Lower leg skin (tissue), 4 donors: ENCODE results near the gene KDM4B. TPM values are rescaled to one million over a fixed set of nuclear protein-coding genes. Genes with fewer than 3 reads are reported as not detected.
A peak's percentile ranks its signal among the peaks of the same experiment; 100 is the strongest.

Source experiments
- DNase-seq, 2 donors: peaks; one replicate each; pipeline ENCODE4 v3.0.0-alpha.2; 2019; ENCODE audit warnings: low spot score in 2 of 2
- H3K4me3 ChIP-seq: fragments of 200-600 bp; sonication (generic); 2 replicates; pipeline ENCODE4 v1.5.1; 2017; ENCODE audit warnings: mild to moderate bottlenecking, low read depth; ENCODE audit not compliant: poor library complexity, severe bottlenecking
- POLR2A ChIP-seq, 2 donors: fragments of 450-650 bp; IDR thresholded peaks; one replicate each; pipeline ENCODE4 v1.6.1; 2016 to 2017; ENCODE audit warnings: antibody characterized with exemption in 2 of 2, mild to moderate bottlenecking in 1 of 2, moderate library complexity in 1 of 2
- WGBS, 2 donors: methylation state at CpG; one replicate each; pipeline ENCODE4 v1.1.5; 2018; 5-methylcytosine and 5-hydroxymethylcytosine counted together
- intact Hi-C: fragments of 100-400 bp; cut with DNase I; formaldehyde crosslinking; loops from one replicate; pipeline ENCODE4 v1.15.0; 2023; ENCODE audit warnings: low total_unique reads
- total RNA-seq, 4 donors: library from RNA; depleted of rRNA; stranded (reverse); fragments of >200 nt; gene quantifications; one replicate each; pipeline ENCODE4 v1.1.0, GENCODE V29; 2016
- TF ChIP-seq, protein P1 (sequence below), 3 donors: fragments of 450-650 bp; IDR thresholded peaks; one replicate each; pipeline ENCODE4 v1.5.1; 2016; ENCODE audit warnings: antibody characterized with exemption in 3 of 3, mild to moderate bottlenecking in 3 of 3, moderate library complexity in 2 of 3

Gene KDM4B
- total RNA-seq, 4 donors from 2014 or later, result 40.1 to 71.4 (median 51.3) TPM

GRCh38 chr19:5152013-5152763, 183.3 kb downstream of the KDM4B start:
- intact Hi-C loops, result no loop called here
- peak in 1 of 2 donors; percentile 80 for DNase-seq
- no peak for TF ChIP-seq POLR2A (IDR thresholded peaks at IDR 0.05)
- TF ChIP-seq, protein P1, sequence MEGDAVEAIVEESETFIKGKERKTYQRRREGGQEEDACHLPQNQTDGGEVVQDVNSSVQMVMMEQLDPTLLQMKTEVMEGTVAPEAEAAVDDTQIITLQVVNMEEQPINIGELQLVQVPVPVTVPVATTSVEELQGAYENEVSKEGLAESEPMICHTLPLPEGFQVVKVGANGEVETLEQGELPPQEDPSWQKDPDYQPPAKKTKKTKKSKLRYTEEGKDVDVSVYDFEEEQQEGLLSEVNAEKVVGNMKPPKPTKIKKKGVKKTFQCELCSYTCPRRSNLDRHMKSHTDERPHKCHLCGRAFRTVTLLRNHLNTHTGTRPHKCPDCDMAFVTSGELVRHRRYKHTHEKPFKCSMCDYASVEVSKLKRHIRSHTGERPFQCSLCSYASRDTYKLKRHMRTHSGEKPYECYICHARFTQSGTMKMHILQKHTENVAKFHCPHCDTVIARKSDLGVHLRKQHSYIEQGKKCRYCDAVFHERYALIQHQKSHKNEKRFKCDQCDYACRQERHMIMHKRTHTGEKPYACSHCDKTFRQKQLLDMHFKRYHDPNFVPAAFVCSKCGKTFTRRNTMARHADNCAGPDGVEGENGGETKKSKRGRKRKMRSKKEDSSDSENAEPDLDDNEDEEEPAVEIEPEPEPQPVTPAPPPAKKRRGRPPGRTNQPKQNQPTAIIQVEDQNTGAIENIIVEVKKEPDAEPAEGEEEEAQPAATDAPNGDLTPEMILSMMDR (IDR thresholded peaks at IDR 0.05), result no peak
- no peak overlapping the region for H3K4me3 ChIP-seq
- 88 to 93% methylated on average over 27 of the region's 27 CpGs for WGBS, 2 donors

DNA sequence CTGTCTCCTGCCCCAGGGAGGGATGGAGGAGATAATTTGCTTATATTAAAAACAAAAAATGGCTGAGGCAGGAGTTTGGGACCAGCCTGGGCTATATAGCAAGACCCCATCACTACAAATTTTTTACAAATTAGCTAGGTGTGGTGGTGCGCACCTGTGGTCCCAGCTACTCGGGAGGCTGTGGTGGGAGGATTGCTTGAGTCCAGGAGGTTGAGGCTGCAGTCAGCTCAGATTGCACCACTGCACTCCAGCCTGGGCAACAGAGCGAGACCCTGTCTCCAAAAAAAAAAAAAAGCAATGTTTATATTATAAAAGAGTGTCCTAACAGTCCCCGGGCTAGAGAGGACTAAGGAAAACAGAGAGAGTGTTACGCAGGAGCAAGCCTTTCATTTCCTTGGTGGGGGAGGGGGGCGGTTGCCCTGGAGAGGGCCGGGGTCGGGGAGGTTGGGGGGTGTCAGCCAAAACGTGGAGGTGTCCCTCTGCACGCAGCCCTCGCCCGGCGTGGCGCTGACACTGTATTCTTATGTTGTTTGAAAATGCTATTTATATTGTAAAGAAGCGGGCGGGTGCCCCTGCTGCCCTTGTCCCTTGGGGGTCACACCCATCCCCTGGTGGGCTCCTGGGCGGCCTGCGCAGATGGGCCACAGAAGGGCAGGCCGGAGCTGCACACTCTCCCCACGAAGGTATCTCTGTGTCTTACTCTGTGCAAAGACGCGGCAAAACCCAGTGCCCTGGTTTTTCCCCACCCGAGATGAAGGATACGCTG, 184.0 kb downstream of the KDM4B start:
- peak in 1 of 2 donors; percentile 79 for DNase-seq
- intact Hi-C loops, result no loop called here
- TF ChIP-seq, protein P1 (IDR thresholded peaks at IDR 0.05), result no peak
- no peak for TF ChIP-seq POLR2A (IDR thresholded peaks at IDR 0.05)
- H3K4me3 ChIP-seq, result no peak overlapping the region
- WGBS, 2 donors, result 89 to 91% methylated on average over 24 of the region's 24 CpGs

DNA sequence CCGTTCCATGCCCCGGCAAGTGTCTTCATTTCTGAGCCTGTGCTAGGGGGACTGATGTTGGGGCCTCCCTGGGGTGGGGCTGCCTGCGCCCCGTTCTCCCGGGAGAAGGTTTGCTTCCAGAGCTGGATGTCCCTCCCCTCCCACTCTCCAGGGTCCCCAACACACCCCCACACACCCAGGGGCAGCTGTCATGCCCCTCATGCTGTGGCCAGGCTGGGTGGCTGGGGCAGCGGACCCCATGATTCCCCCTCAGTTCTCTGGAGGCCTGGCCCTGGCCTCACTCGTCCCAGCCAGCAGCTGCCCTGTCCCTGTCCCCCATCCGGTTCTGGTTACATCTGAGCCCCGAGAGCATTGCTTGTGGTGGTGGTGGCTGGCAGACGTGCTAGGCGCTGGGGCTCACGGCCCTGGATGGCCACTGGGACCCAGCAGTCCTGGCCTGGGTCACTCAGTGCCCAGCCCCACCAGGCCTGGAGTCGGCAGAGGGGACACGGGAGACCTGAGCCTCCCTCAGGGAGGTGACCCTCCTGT, 184.8 kb downstream of the KDM4B start:
- WGBS, 2 donors, result 81 to 82% methylated on average over 13 to 14 of the region's 14 CpGs

DNA sequence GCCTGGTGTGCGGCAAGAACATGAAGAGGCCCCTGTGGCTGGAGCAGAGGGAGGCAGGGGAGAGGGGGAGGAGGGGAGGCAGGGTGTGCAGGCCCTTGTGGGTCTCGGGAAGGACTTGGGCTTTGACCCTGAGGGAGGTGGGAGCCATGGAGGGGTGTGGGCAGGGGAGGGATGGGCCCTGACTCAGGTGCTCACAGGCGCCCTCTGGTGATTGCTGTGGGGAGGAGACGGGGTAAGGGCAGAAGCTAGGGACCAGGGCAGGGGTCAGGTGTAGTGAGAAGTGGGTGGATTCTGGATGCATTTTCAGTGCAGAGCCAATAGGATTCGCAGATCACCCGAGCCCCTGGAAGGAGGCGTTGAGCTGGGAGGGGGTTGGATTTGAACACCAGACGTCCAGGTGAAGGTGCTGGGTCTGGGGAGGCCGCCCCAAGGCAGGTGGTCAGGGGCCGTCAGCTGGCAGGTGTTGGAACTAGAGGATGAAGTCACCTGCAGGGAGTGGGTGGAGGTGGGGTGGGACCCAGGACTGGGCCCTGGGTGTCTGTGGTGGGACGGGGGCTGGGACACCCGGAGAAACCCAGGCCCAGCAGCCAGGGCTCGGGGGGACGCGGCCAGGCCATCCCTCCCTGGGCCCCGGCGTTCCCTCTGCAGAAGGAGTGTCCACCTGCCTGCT, 185.4 kb downstream of the KDM4B start:
- H3K4me3 ChIP-seq, result no peak overlapping the region
- 77 to 81% methylated on average over 17 of the region's 17 CpGs for WGBS, 2 donors
- peak in 1 of 2 donors; percentile 85 for DNase-seq
- intact Hi-C loops, result no loop called here
- TF ChIP-seq, protein P1 (IDR thresholded peaks at IDR 0.05), result no peak
- no peak for TF ChIP-seq POLR2A (IDR thresholded peaks at IDR 0.05)

More for the DNA sequence above, 184.8 kb downstream of the KDM4B start:
- TF ChIP-seq, protein P1 (IDR thresholded peaks at IDR 0.05), result no peak
- TF ChIP-seq POLR2A (IDR thresholded peaks at IDR 0.05), result no peak
- intact Hi-C loops, result no loop called here
- peak in 1 of 2 donors; percentile 84 for DNase-seq
- H3K4me3 ChIP-seq, result no peak overlapping the region

DNA sequence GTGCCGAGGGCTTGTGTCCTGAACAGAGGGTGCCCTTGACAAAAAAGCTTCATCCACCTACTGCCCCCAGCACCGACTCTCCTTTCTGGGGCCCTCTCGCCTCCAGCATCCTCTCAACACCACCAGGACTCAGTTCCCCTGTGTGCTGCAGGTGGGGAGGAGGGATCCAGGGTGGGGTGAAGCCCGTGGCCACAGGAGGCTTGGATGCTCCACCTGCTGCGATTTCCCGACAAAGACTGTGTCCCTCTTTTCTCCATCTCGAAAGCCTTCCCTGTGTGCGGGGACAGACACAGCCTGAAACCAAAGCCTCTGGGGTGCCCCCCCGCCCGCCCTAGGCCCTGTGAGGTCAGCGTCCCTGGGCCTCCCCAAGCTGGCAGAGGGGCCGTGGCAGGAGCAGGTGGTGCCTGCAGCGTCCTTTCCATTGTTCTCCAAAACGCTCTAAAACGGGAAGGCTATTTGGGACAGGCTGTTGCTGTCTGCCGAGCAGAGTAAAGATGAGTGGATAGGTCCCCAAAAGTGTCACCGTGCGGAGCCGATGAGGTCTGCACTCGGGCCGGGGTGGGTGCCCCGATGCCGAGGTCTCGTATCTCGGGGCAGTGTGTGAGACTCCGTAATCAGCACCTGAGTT, 186.0 kb downstream of the KDM4B start:
- 84 to 85% methylated on average over 20 to 26 of the region's 26 CpGs for WGBS, 2 donors
- H3K4me3 ChIP-seq, result no peak overlapping the region
- intact Hi-C loops, result no loop called here
- DNase-seq, result peak in 1 of 2 donors; percentile 81
- TF ChIP-seq POLR2A (IDR thresholded peaks at IDR 0.05), result no peak
